Astrocyte (in vitro differentiated cells and primary cell): ENCODE results near the gene BCAN. TPM values are rescaled to one million over a fixed set of nuclear protein-coding genes. Genes with fewer than 3 reads are reported as not detected.

Source experiments
- DNase-seq: peaks from one replicate; pipeline ENCODE4 v3.0.0-alpha.2; 2010; ENCODE audit warnings: low read depth
- FAIRE-seq: peaks from 2 replicates; lab custom pipeline; 2011; peaks lifted over from hg19 to GRCh38; lab: Jason Lieb, UNC
- H2AFZ ChIP-seq: 2 replicates; pipeline ENCODE4 v1.6.0; 2012; ENCODE audit warnings: low read depth, low read length, inconsistent platforms
- H3K27ac ChIP-seq: 2 replicates; pipeline ENCODE4 v1.5.1; 2011; ENCODE audit warnings: low read depth, low read length, inconsistent platforms
- H3K27me3 ChIP-seq: 2 replicates; pipeline ENCODE4 v1.6.0; 2011; ENCODE audit warnings: low read length, inconsistent platforms; ENCODE audit not compliant: insufficient read depth
- H3K36me3 ChIP-seq: 2 replicates; pipeline ENCODE4 v1.5.1; 2011; ENCODE audit warnings: low read length, inconsistent platforms; ENCODE audit not compliant: insufficient read depth
- H3K4me1 ChIP-seq: 2 replicates; pipeline ENCODE4 v1.5.1; 2011; ENCODE audit warnings: low read length, inconsistent platforms; ENCODE audit not compliant: insufficient read depth
- H3K4me2 ChIP-seq: 2 replicates; pipeline ENCODE4 v1.6.0; 2012; ENCODE audit warnings: low read length, inconsistent platforms
- H3K4me3 ChIP-seq: 2 replicates; pipeline ENCODE4 v1.5.1; 2011; ENCODE audit warnings: low read depth, mild to moderate bottlenecking, low read length, inconsistent platforms; ENCODE audit not compliant: insufficient read depth
- H3K79me2 ChIP-seq: 2 replicates; pipeline ENCODE4 v1.6.0; 2012; ENCODE audit warnings: mild to moderate bottlenecking, low read length, inconsistent platforms; ENCODE audit not compliant: insufficient read depth
- H3K9ac ChIP-seq: 2 replicates; pipeline ENCODE4 v1.6.0; 2012; ENCODE audit warnings: mild to moderate bottlenecking, low read length, inconsistent platforms
- H3K9me3 ChIP-seq: 2 replicates; pipeline ENCODE4 v1.5.1; 2012; ENCODE audit warnings: low read depth, mild to moderate bottlenecking, low read length, inconsistent platforms; ENCODE audit not compliant: insufficient read depth
- H4K20me1 ChIP-seq: 2 replicates; pipeline ENCODE4 v1.6.0; 2012; ENCODE audit warnings: low read length, inconsistent platforms; ENCODE audit not compliant: insufficient read depth
- H3K27ac Mint-ChIP-seq: one replicate; pipeline ENCODE4 v1.8.0; 2021; ENCODE audit warnings: mild to moderate bottlenecking, mixed read lengths; ENCODE audit not compliant: unreplicated experiment
- H3K27me3 Mint-ChIP-seq: one replicate; pipeline ENCODE4 v1.8.0; 2021; ENCODE audit warnings: low read depth, mixed read lengths; ENCODE audit not compliant: unreplicated experiment
- H3K36me3 Mint-ChIP-seq: one replicate; pipeline ENCODE4 v1.8.0; 2021; ENCODE audit warnings: low read depth, mixed read lengths; ENCODE audit not compliant: unreplicated experiment
- H3K4me1 Mint-ChIP-seq: one replicate; pipeline ENCODE4 v1.8.0; 2021; ENCODE audit warnings: low read depth, mixed read lengths; ENCODE audit not compliant: unreplicated experiment
- H3K4me3 Mint-ChIP-seq: one replicate; pipeline ENCODE4 v1.8.0; 2021; ENCODE audit warnings: mild to moderate bottlenecking, moderate library complexity, mixed read lengths; ENCODE audit not compliant: unreplicated experiment
- H3K9me3 Mint-ChIP-seq: one replicate; pipeline ENCODE4 v1.8.0; 2021; ENCODE audit warnings: mild to moderate bottlenecking, mixed read lengths; ENCODE audit not compliant: unreplicated experiment
- EZH2 ChIP-seq: IDR thresholded peaks from 2 replicates; pipeline ENCODE4 v1.6.1; 2012; ENCODE audit warnings: mild to moderate bottlenecking, low read length, inconsistent platforms; ENCODE audit not compliant: insufficient read depth
- total RNA-seq: library from RNA; stranded (reverse); gene quantifications from 2 replicates; pipeline ENCODE4 v1.2.1, GENCODE V29; 2021
- TF ChIP-seq, protein P1 (sequence below): IDR thresholded peaks from 2 replicates; pipeline ENCODE4 v1.5.1; 2011; ENCODE audit warnings: low read depth, mild to moderate bottlenecking, inconsistent platforms, low read length, moderate library complexity; ENCODE audit not compliant: insufficient read depth

BCAN gene
- total RNA-seq, 1 donor from 2014 or later, result 0.41 TPM

DNA sequence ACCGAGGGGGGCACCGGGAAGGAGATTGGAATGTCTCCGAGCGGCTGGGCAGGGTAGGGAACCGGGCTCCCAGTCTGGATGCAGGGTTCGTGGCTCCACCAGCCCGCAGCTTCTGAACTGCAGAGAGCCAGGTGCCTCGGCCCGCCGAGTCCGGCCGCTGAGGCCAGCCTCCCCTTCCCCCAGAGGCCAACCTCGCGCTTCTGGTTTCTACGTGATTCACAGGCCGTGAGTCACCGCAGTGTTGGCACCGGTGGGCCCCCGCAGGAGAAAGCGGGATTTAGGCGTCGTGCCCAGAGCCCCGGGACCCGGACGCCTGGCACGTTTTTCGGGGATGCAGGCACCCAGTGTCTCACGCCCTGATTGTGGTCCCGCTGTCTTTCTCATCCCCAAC, 63.0 kb downstream of the BCAN start:
- Histone ChIP-seq H3K27me3 (peaks cover 3% of the 10 kb centered on the region), H4K20me1 (no peaks in the 10 kb centered on the region), H2AFZ (peak overlapping the region; percentile 32), H3K4me3 (peak overlapping the region; percentile 47), H3K9ac (peak overlapping the region; percentile 66), H3K4me1 (peaks cover 59% of the 10 kb centered on the region), H3K27ac (no peak overlapping the region), H3K79me2 (no peaks in the 10 kb centered on the region), H3K9me3 (no peaks in the 10 kb centered on the region), H3K4me2 (peak overlapping the region; percentile 90), H3K36me3 (no peaks in the 10 kb centered on the region)
- H3K4me3 Mint-ChIP-seq, result peak overlapping the region; percentile 88
- H3K4me1 Mint-ChIP-seq, result peaks cover 39% of the 10 kb centered on the region
- H3K27me3 Mint-ChIP-seq, result no peaks in the 10 kb centered on the region
- peaks cover 10% of the 10 kb centered on the region for H3K36me3 Mint-ChIP-seq
- no peaks in the 10 kb centered on the region for H3K9me3 Mint-ChIP-seq
- FAIRE-seq (no peak), DNase-seq (peak; percentile 56)
- H3K27ac Mint-ChIP-seq, result peak overlapping the region; percentile 83
- TF ChIP-seq, protein P1, sequence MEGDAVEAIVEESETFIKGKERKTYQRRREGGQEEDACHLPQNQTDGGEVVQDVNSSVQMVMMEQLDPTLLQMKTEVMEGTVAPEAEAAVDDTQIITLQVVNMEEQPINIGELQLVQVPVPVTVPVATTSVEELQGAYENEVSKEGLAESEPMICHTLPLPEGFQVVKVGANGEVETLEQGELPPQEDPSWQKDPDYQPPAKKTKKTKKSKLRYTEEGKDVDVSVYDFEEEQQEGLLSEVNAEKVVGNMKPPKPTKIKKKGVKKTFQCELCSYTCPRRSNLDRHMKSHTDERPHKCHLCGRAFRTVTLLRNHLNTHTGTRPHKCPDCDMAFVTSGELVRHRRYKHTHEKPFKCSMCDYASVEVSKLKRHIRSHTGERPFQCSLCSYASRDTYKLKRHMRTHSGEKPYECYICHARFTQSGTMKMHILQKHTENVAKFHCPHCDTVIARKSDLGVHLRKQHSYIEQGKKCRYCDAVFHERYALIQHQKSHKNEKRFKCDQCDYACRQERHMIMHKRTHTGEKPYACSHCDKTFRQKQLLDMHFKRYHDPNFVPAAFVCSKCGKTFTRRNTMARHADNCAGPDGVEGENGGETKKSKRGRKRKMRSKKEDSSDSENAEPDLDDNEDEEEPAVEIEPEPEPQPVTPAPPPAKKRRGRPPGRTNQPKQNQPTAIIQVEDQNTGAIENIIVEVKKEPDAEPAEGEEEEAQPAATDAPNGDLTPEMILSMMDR, result no peak
- no peak for TF ChIP-seq EZH2

DNA sequence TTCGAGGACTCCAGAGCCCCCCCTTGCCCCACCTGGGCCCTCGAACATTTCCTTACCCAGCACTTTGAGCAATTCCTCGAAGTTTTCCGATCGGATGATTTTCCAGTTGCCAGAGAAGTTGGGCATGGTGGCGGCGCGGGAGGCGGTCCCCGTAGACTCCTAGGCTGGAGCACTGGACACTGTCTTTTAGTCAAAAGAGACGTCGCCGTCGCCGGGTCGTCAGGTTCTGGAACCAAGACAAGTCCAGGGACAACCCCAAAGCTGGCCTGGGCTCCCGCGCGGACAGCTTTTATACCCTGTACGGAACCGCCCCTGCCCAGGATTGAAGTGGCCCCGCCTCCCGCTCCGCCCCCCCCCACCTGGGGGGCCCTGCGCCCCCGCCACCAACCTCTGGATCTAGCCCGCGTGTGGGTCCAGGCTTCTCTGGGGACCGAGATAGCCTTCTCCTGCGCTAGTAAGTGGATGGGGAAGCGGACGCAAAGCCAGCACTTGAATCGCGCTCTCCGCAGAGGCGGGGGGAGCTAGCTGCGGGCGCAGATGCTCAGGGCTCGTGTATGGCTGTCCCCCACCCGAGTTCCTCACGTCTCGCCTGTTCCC, 63.5 kb downstream of the BCAN start, which contains the start of gene CRABP2:
CRABP2 (minus strand) TSS at position 263 of the 597 bp plus-strand sequence; CDS start at position 126, 137 bp downstream.
- Histone ChIP-seq H3K36me3 (no peaks in the 10 kb centered on the region), H3K4me3 (peak within 1 kb of the TSS; percentile 47), H3K4me1 (peaks cover 64% of the 10 kb centered on the region), H3K4me2 (peak within 1 kb of the TSS; percentile 90), H3K27ac (no peak within 1 kb of the TSS), H3K27me3 (peaks cover 3% of the 10 kb centered on the region), H4K20me1 (no peaks in the 10 kb centered on the region), H2AFZ (peak within 1 kb of the TSS; percentile 58), H3K79me2 (no peaks in the 10 kb centered on the region), H3K9me3 (no peaks in the 10 kb centered on the region), H3K9ac (peak within 1 kb of the TSS; percentile 66)
- peaks cover 42% of the 10 kb centered on the region for H3K4me1 Mint-ChIP-seq
- TF ChIP-seq EZH2, result no peak
- TF ChIP-seq, protein P1, result no peak
- H3K27me3 Mint-ChIP-seq, result no peaks in the 10 kb centered on the region
- H3K36me3 Mint-ChIP-seq, result peaks cover 6% of the 10 kb centered on the region
- FAIRE-seq (no peak), DNase-seq (no peak)
- no peaks in the 10 kb centered on the region for H3K9me3 Mint-ChIP-seq
- peak within 1 kb of the TSS; percentile 88 for H3K4me3 Mint-ChIP-seq
- peak within 1 kb of the TSS; percentile 93 for H3K27ac Mint-ChIP-seq
